ENCODE results near the gene PTPRN2. TPM values are rescaled to one million over a fixed set of nuclear protein-coding genes. Genes with fewer than 3 reads are reported as not detected.

The PTPRN2 gene
- total RNA-seq, 1 donor from 2014 or later: 1.8 TPM

- H3K9me3 Mint-ChIP-seq: peaks cover 4% of the 10 kb centered on the region
- intact Hi-C loops (cut with micrococcal nuclease): no loop called here
- DNase-seq (no peak), ATAC-seq (ENCODE audit: low read depth) (no peak)
- CTCF ChIA-PET: no interaction called here
- H3K27ac Mint-ChIP-seq: no peak overlapping the region
- no peaks in the 10 kb centered on the region for H3K36me3 Mint-ChIP-seq (ENCODE audit: low read depth)
- H3K4me1 Mint-ChIP-seq: no peaks in the 10 kb centered on the region
- H3K4me3 Mint-ChIP-seq: no peak overlapping the region
- no peaks in the 10 kb centered on the region for H3K27me3 Mint-ChIP-seq
- no peak for TF ChIP-seq CTCF (IDR thresholded peaks at IDR 0.05)
- POLR2A ChIA-PET: no interaction called here
Measured at GRCh38 chr7:158057446-158057845, 530.2 kb downstream of the PTPRN2 start.

- no peak for TF ChIP-seq CTCF (IDR thresholded peaks at IDR 0.05)
- DNase-seq (no peak), ATAC-seq (ENCODE audit: low read depth) (no peak)
- intact Hi-C loops (cut with micrococcal nuclease): no loop called here
- no peaks in the 10 kb centered on the region for H3K4me1 Mint-ChIP-seq
- peaks cover 4% of the 10 kb centered on the region for H3K9me3 Mint-ChIP-seq
- H3K36me3 Mint-ChIP-seq (ENCODE audit: low read depth): no peaks in the 10 kb centered on the region
- H3K27me3 Mint-ChIP-seq: no peaks in the 10 kb centered on the region
- ChIA-PET POLR2A (no interaction called here), CTCF (no interaction called here)
- no peak overlapping the region for H3K27ac Mint-ChIP-seq
- H3K4me3 Mint-ChIP-seq: no peak overlapping the region
Measured at GRCh38 chr7:158056761-158057160, 530.9 kb downstream of the PTPRN2 start.

- ATAC-seq (ENCODE audit: low read depth) (no peak), DNase-seq (no peak)
- H3K9me3 Mint-ChIP-seq: peaks cover 4% of the 10 kb centered on the region
- no peaks in the 10 kb centered on the region for H3K27me3 Mint-ChIP-seq
- no peaks in the 10 kb centered on the region for H3K4me1 Mint-ChIP-seq
- no peak for TF ChIP-seq CTCF (IDR thresholded peaks at IDR 0.05)
- H3K27ac Mint-ChIP-seq: no peak overlapping the region
- intact Hi-C loops (cut with micrococcal nuclease): no loop called here
- ChIA-PET POLR2A (no interaction called here), CTCF (no interaction called here)
- H3K36me3 Mint-ChIP-seq (ENCODE audit: low read depth): no peaks in the 10 kb centered on the region
- no peak overlapping the region for H3K4me3 Mint-ChIP-seq
Measured at GRCh38 chr7:158055726-158056510, 531.7 kb downstream of the PTPRN2 start.

- intact Hi-C loops (cut with micrococcal nuclease): no loop called here
- H3K27ac Mint-ChIP-seq: no peak overlapping the region
- no peaks in the 10 kb centered on the region for H3K27me3 Mint-ChIP-seq
- no peaks in the 10 kb centered on the region for H3K4me1 Mint-ChIP-seq
- ATAC-seq (ENCODE audit: low read depth) (no peak), DNase-seq (no peak)
- no peak overlapping the region for H3K4me3 Mint-ChIP-seq
- CTCF ChIA-PET: no interaction called here
- no peak for TF ChIP-seq CTCF (IDR thresholded peaks at IDR 0.05)
- no peaks in the 10 kb centered on the region for H3K36me3 Mint-ChIP-seq (ENCODE audit: low read depth)
- peaks cover 4% of the 10 kb centered on the region for H3K9me3 Mint-ChIP-seq
- POLR2A ChIA-PET: no interaction called here
Measured at GRCh38 chr7:158054611-158055010, 533.0 kb downstream of the PTPRN2 start.

GRCh38 chr7:158054081-158054480, 533.5 kb downstream of the PTPRN2 start:
- ChIA-PET CTCF (no interaction called here), POLR2A (no interaction called here)
- DNase-seq (no peak), ATAC-seq (ENCODE audit: low read depth) (no peak)
- Mint-ChIP-seq H3K27ac (no peak overlapping the region), H3K4me1 (no peaks in the 10 kb centered on the region), H3K36me3 (ENCODE audit: low read depth) (no peaks in the 10 kb centered on the region), H3K4me3 (no peak overlapping the region), H3K27me3 (no peaks in the 10 kb centered on the region), H3K9me3 (peaks cover 4% of the 10 kb centered on the region)
- no peak for TF ChIP-seq CTCF (IDR thresholded peaks at IDR 0.05)
- intact Hi-C loops (cut with micrococcal nuclease): no loop called here
